ENCODE results near the gene NMUR1.

The NMUR1 gene

DNA sequence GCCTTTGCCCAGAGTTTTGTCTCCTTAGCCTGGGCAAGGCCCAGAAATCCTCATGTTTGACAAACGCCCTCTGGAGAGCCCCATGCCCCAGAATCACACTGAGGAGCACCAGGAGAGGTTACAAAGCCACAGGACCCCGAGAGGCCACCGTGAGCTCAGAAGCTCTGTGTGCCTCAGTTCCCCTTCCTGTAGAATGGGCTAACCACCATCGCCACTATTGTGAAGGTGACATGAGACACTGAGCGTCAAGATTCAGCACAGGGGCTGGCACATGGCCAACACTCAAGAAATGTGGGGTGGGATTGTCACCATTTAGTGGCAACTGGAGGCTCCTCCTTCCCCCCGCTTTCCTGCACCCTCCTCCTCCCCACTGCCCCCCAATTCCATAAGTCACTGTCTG, 1.2 kb upstream of the NMUR1 start:
- DNase-seq (ENCODE audit: low read depth): no peak
- TF ChIP-seq, protein P1, sequence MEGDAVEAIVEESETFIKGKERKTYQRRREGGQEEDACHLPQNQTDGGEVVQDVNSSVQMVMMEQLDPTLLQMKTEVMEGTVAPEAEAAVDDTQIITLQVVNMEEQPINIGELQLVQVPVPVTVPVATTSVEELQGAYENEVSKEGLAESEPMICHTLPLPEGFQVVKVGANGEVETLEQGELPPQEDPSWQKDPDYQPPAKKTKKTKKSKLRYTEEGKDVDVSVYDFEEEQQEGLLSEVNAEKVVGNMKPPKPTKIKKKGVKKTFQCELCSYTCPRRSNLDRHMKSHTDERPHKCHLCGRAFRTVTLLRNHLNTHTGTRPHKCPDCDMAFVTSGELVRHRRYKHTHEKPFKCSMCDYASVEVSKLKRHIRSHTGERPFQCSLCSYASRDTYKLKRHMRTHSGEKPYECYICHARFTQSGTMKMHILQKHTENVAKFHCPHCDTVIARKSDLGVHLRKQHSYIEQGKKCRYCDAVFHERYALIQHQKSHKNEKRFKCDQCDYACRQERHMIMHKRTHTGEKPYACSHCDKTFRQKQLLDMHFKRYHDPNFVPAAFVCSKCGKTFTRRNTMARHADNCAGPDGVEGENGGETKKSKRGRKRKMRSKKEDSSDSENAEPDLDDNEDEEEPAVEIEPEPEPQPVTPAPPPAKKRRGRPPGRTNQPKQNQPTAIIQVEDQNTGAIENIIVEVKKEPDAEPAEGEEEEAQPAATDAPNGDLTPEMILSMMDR (IDR thresholded peaks at IDR 0.05; ENCODE audit: low read length, missing control alignments): no peak
- H3K4me3 ChIP-seq (replicated peaks; ENCODE audit: low read depth, low read length): no peak overlapping the region

DNA sequence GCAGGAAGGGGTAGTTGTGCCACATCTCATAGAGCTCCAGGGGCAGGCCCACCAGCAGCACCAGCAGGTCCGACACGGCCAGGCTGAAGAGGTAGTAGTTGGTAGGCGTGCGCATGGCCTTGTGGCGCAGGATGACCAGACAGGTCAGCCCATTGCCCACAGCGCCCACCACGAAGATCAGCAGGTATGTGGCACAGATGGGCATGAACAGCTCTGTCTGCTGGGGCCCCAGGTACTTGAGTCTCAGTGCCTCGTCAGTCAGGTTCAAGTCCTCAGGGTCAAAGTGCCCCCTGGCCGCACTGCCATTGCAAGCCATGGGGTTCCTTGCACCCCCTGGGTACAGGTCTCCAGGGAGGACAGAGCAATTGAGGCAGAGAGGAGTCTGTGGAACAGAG, 1.6 kb downstream of the NMUR1 start:
- no peak overlapping the region for H3K4me3 ChIP-seq (replicated peaks; ENCODE audit: low read depth, low read length)
- TF ChIP-seq, protein P1 (IDR thresholded peaks at IDR 0.05; ENCODE audit: low read length, missing control alignments): no peak
- DNase-seq (ENCODE audit: low read depth): no peak

DNA sequence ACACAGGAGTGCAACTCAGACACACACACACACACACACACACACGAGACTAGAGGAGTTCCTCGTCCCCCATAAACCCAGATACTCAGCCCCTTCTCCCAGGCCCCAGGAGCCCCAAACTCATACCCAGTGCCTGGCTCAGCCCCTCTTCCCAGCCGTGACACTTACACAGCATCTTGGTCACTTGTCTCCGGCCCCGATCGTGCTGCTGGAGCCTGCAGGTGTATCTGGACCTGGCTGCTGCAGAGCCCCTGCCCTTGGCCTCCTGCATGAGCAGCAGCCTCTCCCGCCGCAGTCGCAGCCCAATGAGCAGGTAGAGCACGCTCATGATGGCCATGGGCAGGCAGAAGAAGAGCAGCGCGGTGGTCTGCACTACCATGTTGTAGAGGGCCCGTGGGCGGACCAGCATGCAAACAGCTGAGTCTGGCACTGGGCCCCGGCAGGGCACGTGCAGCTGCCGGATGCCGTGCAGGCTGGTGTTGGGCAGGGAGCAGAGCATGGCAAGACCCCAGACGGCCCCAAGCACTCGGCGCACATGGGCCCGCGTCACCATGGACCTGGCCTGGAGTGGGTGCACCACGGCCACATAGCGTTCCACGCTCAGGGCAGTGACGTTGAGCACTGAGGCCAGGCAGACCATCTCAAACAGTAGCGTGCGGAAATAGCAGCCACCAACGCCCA, 2.1 kb downstream of the NMUR1 start:
- no peak for DNase-seq (ENCODE audit: low read depth)
- TF ChIP-seq, protein P1 (IDR thresholded peaks at IDR 0.05; ENCODE audit: low read length, missing control alignments): no peak

DNA sequence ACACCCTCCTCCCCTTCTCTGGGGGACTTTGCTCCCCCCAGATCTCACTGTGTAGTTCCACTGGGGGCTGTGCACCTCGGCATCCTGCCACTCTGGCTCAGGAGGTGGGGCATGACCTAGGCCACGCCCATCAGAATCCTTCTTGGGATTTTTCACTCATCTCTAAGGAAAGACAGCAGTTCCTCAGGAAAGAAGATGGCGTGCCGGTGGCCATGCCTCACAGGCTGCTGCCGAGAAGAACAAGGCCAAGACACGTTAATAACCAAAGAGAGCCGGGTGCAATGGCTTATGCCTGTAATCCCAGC, 3.2 kb downstream of the NMUR1 start:
- DNase-seq (ENCODE audit: low read depth): no peak
- no peak overlapping the region for H3K4me3 ChIP-seq (replicated peaks; ENCODE audit: low read depth, low read length)
- TF ChIP-seq, protein P1 (IDR thresholded peaks at IDR 0.05; ENCODE audit: low read length, missing control alignments): no peak

More for the DNA sequence above, 2.1 kb downstream of the NMUR1 start:
- no peak overlapping the region for H3K4me3 ChIP-seq (replicated peaks; ENCODE audit: low read depth, low read length)

DNA sequence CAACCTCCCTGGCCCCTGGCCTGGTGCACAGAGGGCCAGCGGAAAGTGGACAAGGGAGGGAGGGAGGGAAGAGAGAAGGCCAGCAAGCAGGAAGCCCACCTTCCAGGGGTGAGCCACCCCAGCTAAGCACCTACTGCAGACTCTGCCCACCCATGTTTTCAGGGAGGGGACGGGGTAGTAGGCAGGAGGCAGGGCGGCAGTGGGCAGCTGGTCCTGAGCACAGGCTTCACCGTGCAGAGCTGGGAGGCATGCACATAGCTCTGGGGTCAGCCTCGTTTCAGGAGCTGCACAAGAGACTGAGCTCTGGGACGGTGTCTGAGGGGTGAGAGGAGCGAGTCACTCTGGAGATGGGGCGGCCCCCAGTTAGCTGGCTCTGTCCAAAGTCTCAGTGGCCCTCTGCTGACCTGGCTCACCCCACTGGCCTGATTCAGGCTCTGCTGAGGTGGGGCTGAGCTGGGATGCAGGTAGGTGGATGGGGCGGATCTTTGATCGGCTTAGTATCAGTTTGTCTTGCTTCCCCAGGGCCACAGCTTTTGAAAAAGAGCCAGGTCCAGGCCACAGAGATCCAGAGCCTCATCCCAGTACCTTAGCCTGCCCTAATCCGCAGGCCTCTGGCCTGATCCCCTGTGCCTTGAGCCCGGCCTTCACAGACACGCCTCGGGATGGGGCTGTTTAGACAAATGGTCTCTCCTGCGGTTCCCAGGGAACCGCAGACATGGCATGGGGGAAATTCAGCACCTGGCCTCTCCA, 3.7 kb downstream of the NMUR1 start:
- no peak for DNase-seq (ENCODE audit: low read depth)
- no peak overlapping the region for H3K4me3 ChIP-seq (replicated peaks; ENCODE audit: low read depth, low read length)
- TF ChIP-seq, protein P1 (IDR thresholded peaks at IDR 0.05; ENCODE audit: low read length, missing control alignments): no peak

DNA sequence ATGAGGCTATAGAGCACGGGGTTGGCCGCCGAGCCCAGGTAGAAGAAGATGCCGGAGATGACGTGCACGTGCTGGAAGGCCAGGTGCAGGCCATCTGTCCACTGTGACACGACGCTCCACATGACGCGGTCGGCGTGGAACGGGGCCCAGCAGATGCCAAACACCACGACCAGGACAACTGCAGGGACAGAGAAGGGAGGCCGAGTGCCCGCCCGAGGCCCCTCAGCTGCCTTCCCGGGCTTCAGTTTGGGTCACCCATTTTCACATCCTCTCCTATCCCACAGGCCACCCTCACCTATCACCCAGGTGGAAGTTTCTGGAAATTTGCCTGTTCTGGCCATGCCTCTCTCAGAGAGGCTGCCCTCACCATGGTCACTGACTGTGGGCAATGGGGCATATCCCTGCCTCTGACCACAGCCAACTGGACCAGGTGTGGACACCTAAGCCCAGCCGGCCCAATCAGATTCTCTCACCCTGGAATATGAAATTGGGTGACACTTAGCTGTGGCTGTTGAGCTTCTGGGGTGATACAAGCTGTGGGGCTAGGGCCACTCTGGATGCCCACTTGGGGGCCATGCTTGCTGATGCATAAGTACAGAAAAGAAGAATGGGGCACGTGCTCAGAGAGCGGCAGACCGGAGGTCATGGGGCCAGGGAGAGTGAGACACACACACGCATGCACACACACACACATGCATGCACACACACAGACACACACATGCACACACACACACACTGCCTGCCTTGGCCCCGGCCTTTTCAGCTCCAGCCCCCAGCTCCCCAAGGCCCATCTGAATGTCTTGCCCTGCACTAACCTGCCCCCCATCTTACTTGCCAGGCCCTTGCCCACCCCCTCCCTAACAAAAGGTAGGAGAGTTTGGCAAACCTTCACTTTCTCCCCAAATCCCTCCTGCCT, 4.7 kb downstream of the NMUR1 start:
- no peak for DNase-seq (ENCODE audit: low read depth)
- no peak overlapping the region for H3K4me3 ChIP-seq (replicated peaks; ENCODE audit: low read depth, low read length)
- TF ChIP-seq, protein P1 (IDR thresholded peaks at IDR 0.05; ENCODE audit: low read length, missing control alignments): no peak
